ENCODE data around the gene SH3GLB1. TPM values are rescaled to one million over a fixed set of nuclear protein-coding genes. Genes with fewer than 3 reads are reported as not detected.

The SH3GLB1 gene
- total and polyA plus RNA-seq, 2 of the 4 experiments (the other 2 are of a cell fraction): 22.2 to 36.5 TPM

DNA sequence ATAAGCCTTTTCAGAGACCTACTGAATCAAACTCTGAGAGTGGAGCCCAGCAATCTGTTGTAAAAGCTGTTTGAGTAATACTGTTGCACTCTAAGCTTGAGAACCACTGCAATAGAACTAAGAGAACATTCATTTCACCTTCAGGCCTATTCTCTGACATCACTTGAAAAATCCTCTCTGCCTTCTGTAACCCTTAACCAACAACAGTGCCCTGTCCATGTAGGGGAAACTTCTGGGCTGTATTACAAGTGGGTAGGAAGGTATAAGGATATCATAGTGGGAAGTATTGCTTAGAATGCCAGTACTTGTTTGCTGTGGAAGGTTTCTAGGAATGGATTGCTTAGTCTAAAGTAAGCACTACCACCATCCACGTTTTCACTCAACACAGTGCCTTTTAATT, 42.9 kb downstream of the SH3GLB1 start:
- Histone ChIP-seq H3K27me3 (ENCODE audit: control insufficient read depth, insufficient read depth, low read length) (no peaks in the 10 kb centered on the region), H3K14ac (replicated peaks; ENCODE audit: low read depth, low read length) (no peak overlapping the region), H3K4ac (ENCODE audit: low read depth, low read length) (no peak overlapping the region), H2AK9ac (replicated peaks; ENCODE audit: low read depth, low read length, poor library complexity) (no peak overlapping the region), H3K9ac (ENCODE audit: low read depth, low read length) (no peak overlapping the region), H3K56ac (ENCODE audit: extremely low read depth, insufficient read depth, low read length) (no peak overlapping the region), H3K4me3 (ENCODE audit: insufficient read depth, low read depth, low read length) (no peak overlapping the region), H4K8ac (ENCODE audit: low read depth in 2 of 2, low read length in 2 of 2) (no peak overlapping the region), H2BK5ac (ENCODE audit: low read depth, low read length, poor library complexity, severe bottlenecking) (no peak overlapping the region), H3K79me1 (ENCODE audit: low read depth in 1 of 2, low read length in 2 of 2) (no peaks in the 10 kb centered on the region), H4K91ac (ENCODE audit: insufficient read depth, low read depth, low read length) (no peak overlapping the region), H2BK20ac (ENCODE audit: low read depth, low read length) (no peak overlapping the region), H2BK15ac (ENCODE audit: low read depth, low read length) (no peak overlapping the region), H3K9me1 (ENCODE audit: insufficient read depth, low read length) (no peaks in the 10 kb centered on the region), H3K4me1 (ENCODE audit: control insufficient read depth, insufficient read depth, low read length) (no peaks in the 10 kb centered on the region), H3K23ac (ENCODE audit: low read depth, low read length) (no peak overlapping the region), H2BK120ac (ENCODE audit: low read depth, low read length) (no peak overlapping the region), H2AFZ (replicated peaks; ENCODE audit: low read length, poor library complexity) (no peak overlapping the region), H4K5ac (ENCODE audit: low read depth, low read length) (no peak overlapping the region), H3K4me2 (ENCODE audit: low read depth, low read length) (no peak overlapping the region), H3K9me3 (ENCODE audit: control insufficient read depth, insufficient read depth, low read length) (no peaks in the 10 kb centered on the region), H2AK5ac (ENCODE audit: low read depth, low read length) (no peak overlapping the region), H3K27ac (ENCODE audit: insufficient read depth, low read length) (no peak overlapping the region), H3K18ac (ENCODE audit: low read depth, low read length) (no peak overlapping the region), H3K36me3 (ENCODE audit: control insufficient read depth, insufficient read depth, low read length) (peaks cover 10% of the 10 kb centered on the region), H4K20me1 (ENCODE audit: insufficient read depth, low read length) (no peaks in the 10 kb centered on the region)
- POLR2A ChIA-PET (ENCODE audit: unreplicated experiment): no interaction called here
- BruUV-seq (replicated peaks): no TSS peak
- WGBS, 2 experiments (ENCODE audit: extremely low coverage in 2 of 2, insufficient read length in 1 of 2): no CpG with 5 or more reads among the region's 1 CpG
- dilution Hi-C loops (cut with HindIII; ENCODE audit: low sequenced_read_pairs, unreplicated experiment) (no loop called here), in situ Hi-C loops (cut with MboI; ENCODE audit: low sequenced_read_pairs) (no loop called here), intact Hi-C loops (cut with micrococcal nuclease) (no loop called here)
- ATAC-seq (ENCODE audit: low read depth) (no peak), DNase-seq (no peak)
- TF ChIP-seq MAZ (IDR thresholded peaks at IDR 0.05; ENCODE audit: borderline replicate concordance, low read depth, low read length) (no peak), CEBPB (IDR thresholded peaks at IDR 0.05; ENCODE audit: low read depth, low read length) (no peak), POLR2A (IDR thresholded peaks at IDR 0.05; ENCODE audit: low read depth, low read length) (no peak), RCOR1 (IDR thresholded peaks at IDR 0.05; ENCODE audit: insufficient replicate concordance, low read length) (no peak), MAFK (IDR thresholded peaks at IDR 0.05; ENCODE audit: low read depth, low read length) (no peak), SMC3 (IDR thresholded peaks at IDR 0.05; ENCODE audit: low read depth, low read length) (no peak), RFX5 (IDR thresholded peaks at IDR 0.05; ENCODE audit: low read depth, low read length) (no peak), FOS (IDR thresholded peaks at IDR 0.05; ENCODE audit: low read depth, low read length) (no peak), BHLHE40 (IDR thresholded peaks at IDR 0.05; ENCODE audit: low read depth, low read length) (no peak), RAD21 (IDR thresholded peaks at IDR 0.05; ENCODE audit: low read length) (no peak), MXI1 (IDR thresholded peaks at IDR 0.05; ENCODE audit: borderline replicate concordance, low read depth, low read length) (no peak), CHD1 (IDR thresholded peaks at IDR 0.05; ENCODE audit: low read depth, low read length) (no peak), NFE2L2 (IDR thresholded peaks at IDR 0.05; ENCODE audit: low read depth, low read length) (no peak)
- TF ChIP-seq, protein P1, sequence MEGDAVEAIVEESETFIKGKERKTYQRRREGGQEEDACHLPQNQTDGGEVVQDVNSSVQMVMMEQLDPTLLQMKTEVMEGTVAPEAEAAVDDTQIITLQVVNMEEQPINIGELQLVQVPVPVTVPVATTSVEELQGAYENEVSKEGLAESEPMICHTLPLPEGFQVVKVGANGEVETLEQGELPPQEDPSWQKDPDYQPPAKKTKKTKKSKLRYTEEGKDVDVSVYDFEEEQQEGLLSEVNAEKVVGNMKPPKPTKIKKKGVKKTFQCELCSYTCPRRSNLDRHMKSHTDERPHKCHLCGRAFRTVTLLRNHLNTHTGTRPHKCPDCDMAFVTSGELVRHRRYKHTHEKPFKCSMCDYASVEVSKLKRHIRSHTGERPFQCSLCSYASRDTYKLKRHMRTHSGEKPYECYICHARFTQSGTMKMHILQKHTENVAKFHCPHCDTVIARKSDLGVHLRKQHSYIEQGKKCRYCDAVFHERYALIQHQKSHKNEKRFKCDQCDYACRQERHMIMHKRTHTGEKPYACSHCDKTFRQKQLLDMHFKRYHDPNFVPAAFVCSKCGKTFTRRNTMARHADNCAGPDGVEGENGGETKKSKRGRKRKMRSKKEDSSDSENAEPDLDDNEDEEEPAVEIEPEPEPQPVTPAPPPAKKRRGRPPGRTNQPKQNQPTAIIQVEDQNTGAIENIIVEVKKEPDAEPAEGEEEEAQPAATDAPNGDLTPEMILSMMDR (conservative IDR thresholded peaks at IDR 0.05; ENCODE audit: low read depth, low read length): no peak
- TF ChIP-seq, protein P2, sequence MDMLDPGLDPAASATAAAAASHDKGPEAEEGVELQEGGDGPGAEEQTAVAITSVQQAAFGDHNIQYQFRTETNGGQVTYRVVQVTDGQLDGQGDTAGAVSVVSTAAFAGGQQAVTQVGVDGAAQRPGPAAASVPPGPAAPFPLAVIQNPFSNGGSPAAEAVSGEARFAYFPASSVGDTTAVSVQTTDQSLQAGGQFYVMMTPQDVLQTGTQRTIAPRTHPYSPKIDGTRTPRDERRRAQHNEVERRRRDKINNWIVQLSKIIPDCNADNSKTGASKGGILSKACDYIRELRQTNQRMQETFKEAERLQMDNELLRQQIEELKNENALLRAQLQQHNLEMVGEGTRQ (IDR thresholded peaks at IDR 0.05; ENCODE audit: low read depth, low read length): no peak
- TF ChIP-seq, protein P3, sequence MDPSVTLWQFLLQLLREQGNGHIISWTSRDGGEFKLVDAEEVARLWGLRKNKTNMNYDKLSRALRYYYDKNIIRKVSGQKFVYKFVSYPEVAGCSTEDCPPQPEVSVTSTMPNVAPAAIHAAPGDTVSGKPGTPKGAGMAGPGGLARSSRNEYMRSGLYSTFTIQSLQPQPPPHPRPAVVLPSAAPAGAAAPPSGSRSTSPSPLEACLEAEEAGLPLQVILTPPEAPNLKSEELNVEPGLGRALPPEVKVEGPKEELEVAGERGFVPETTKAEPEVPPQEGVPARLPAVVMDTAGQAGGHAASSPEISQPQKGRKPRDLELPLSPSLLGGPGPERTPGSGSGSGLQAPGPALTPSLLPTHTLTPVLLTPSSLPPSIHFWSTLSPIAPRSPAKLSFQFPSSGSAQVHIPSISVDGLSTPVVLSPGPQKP (IDR thresholded peaks at IDR 0.05; ENCODE audit: borderline replicate concordance, low read depth, low read length): no peak
- CTCF ChIA-PET: no interaction called here
